A549 (cell line): Measurements from ENCODE around the gene CHD9. TPM values are rescaled to one million over a fixed set of nuclear protein-coding genes. Genes with fewer than 3 reads are reported as not detected.

Experiments used
- ATAC-seq, 2 experiments: fragments of 200-7000 bp in 1 of 2; fragments of >200 bp in 1 of 2; cut with Nextera tagmentation in 1 of 2; cut with Tn5 transposase in 1 of 2; 3 replicates each; pipeline versions ENCODE4 v1.8.0 to v1.9.1; 2018 to 2020; ENCODE audit warnings: mild to moderate bottlenecking in 1 of 2, moderate library complexity in 1 of 2
- CTCF ChIA-PET: fragments of 300-600 bp; sonication (Branson Sonifier 250); formaldehyde crosslinking; extraction: SDS; loops from one replicate; lab custom pipeline; 2021; ENCODE audit warnings: antibody characterized with exemption, inconsistent platforms; lab: Yijun Ruan, JAX
- POLR2A ChIA-PET: fragments of 350-600 bp; formaldehyde crosslinking; extraction: SDS; loops from one replicate; lab custom pipeline; 2021; ENCODE audit warnings: antibody characterized with exemption, inconsistent platforms; lab: Yijun Ruan, JAX
- DNase-seq, 2 experiments: peaks; one replicate each; pipeline versions ENCODE4 v3.0.0 to v3.0.0-alpha.2; 2011 to 2016; ENCODE audit warnings: low read depth in 1 of 2, low spot score in 1 of 2
- FAIRE-seq: peaks from 2 replicates; lab custom pipeline; 2011; peaks lifted over from hg19 to GRCh38; lab: Jason Lieb, UNC
- H3K27ac ChIP-seq, 2 experiments: fragments of >200 bp; sonication (Bioruptor Twin); formaldehyde crosslinking; 3 replicates each; pipeline ENCODE4 v1.5.1; 2016 to 2017
- H3K4me1 ChIP-seq: fragments of >200 bp; sonication (Bioruptor Twin); formaldehyde crosslinking; 3 replicates; pipeline ENCODE4 v1.6.1; 2016
- H3K4me2 ChIP-seq: fragments of >200 bp; sonication (Bioruptor Twin); formaldehyde crosslinking; 3 replicates; pipeline ENCODE4 v1.6.1; 2016
- H3K4me3 ChIP-seq: fragments of >200 bp; sonication (Bioruptor Twin); formaldehyde crosslinking; 3 replicates; pipeline ENCODE4 v1.5.1; 2016
- H3K9me3 ChIP-seq: fragments of >200 bp; sonication (Bioruptor Twin); formaldehyde crosslinking; 3 replicates; pipeline ENCODE4 v1.6.1; 2016
- CBX2 ChIP-seq: fragments of 200-600 bp; sonication (generic); IDR thresholded peaks from 2 replicates; pipeline ENCODE4 v1.6.1; 2016; ENCODE audit warnings: low read depth, mild to moderate bottlenecking, borderline replicate concordance
- CEBPB ChIP-seq, 2 experiments: fragments of >200 bp in 1 of 2; sonication (Bioruptor Twin) in 1 of 2; formaldehyde crosslinking in 1 of 2; IDR thresholded peaks; 2 replicates each; pipeline ENCODE4 v1.6.1; 2012 to 2016
- CHD4 ChIP-seq: fragments of 200-600 bp; sonication (generic); IDR thresholded peaks from 2 replicates; pipeline ENCODE4 v1.6.1; 2016; ENCODE audit warnings: antibody characterized with exemption, mild to moderate bottlenecking, borderline replicate concordance
- EP300 ChIP-seq, 2 experiments: fragments of >200 bp; sonication (Bioruptor Twin); formaldehyde crosslinking; IDR thresholded peaks; 2 replicates in 1 of 2; 3 replicates in 1 of 2; pipeline ENCODE4 v1.6.1; 2016 to 2017
- ESRRA ChIP-seq: fragments of 150-350 bp; IDR thresholded peaks from 2 replicates; pipeline ENCODE4 v1.6.1; 2014; ENCODE audit warnings: mild to moderate bottlenecking, low read length, borderline replicate concordance
- GATA3 ChIP-seq: IDR thresholded peaks from 2 replicates; pipeline ENCODE4 v1.6.1; 2012; ENCODE audit warnings: borderline replicate concordance
- HDAC2 ChIP-seq: fragments of 200-600 bp; sonication (generic); IDR thresholded peaks from 2 replicates; pipeline ENCODE4 v1.6.1; 2016
- HOXB5 ChIP-seq: fragments of 250-450 bp; sonication (Bioruptor Pico); IDR thresholded peaks from 2 replicates; pipeline ENCODE4 v1.5.0; 2020; ENCODE audit warnings: mild to moderate bottlenecking, moderate library complexity
- JUN ChIP-seq, 2 experiments: fragments of >200 bp; sonication (Bioruptor Twin); formaldehyde crosslinking; IDR thresholded peaks; 2 replicates in 1 of 2; 3 replicates in 1 of 2; pipeline ENCODE4 v1.6.1; 2016 to 2017
- KDM1A ChIP-seq: fragments of 200-600 bp; sonication (generic); IDR thresholded peaks from 2 replicates; pipeline ENCODE4 v1.6.1; 2016; ENCODE audit warnings: low read depth, mild to moderate bottlenecking
- MAZ ChIP-seq: fragments of 150-350 bp; IDR thresholded peaks from 2 replicates; pipeline ENCODE4 v1.6.1; 2014; ENCODE audit warnings: antibody characterized with exemption, low read depth, low read length, borderline replicate concordance
- NFE2L2 ChIP-seq: fragments of 150-350 bp; conservative IDR thresholded peaks from 2 replicates; pipeline ENCODE4 v1.6.1; 2014; ENCODE audit warnings: low read length
- NR3C1 ChIP-seq: fragments of >200 bp; sonication (Bioruptor Twin); formaldehyde crosslinking; IDR thresholded peaks from 3 replicates; pipeline ENCODE4 v1.6.1; 2017
- POLR2A ChIP-seq: IDR thresholded peaks from 2 replicates; pipeline ENCODE4 v1.6.1; 2012; ENCODE audit warnings: mild to moderate bottlenecking, low read length
- RAD21 ChIP-seq, 2 experiments: fragments of >200 bp in 1 of 2; sonication (Bioruptor Twin) in 1 of 2; formaldehyde crosslinking in 1 of 2; IDR thresholded peaks in 1 of 2; conservative IDR thresholded peaks in 1 of 2; 2 replicates in 1 of 2; 3 replicates in 1 of 2; pipeline ENCODE4 v1.6.1; 2012 to 2018; ENCODE audit warnings: inconsistent platforms in 1 of 2
- RARB ChIP-seq: fragments of 250-450 bp; sonication (Bioruptor Pico); IDR thresholded peaks from 2 replicates; pipeline ENCODE4 v1.8.0; 2021; ENCODE audit warnings: mild to moderate bottlenecking, moderate library complexity
- RFX5 ChIP-seq: fragments of 450-650 bp; IDR thresholded peaks from 2 replicates; pipeline ENCODE4 v1.7.1; 2014; ENCODE audit warnings: antibody characterized with exemption, mild to moderate bottlenecking, moderate library complexity
- SMC3 ChIP-seq: fragments of >200 bp; sonication (Bioruptor Twin); formaldehyde crosslinking; IDR thresholded peaks from 3 replicates; pipeline ENCODE4 v1.6.1; 2018; ENCODE audit warnings: inconsistent platforms
- SREBF2 ChIP-seq: fragments of 450-650 bp; IDR thresholded peaks from 2 replicates; pipeline ENCODE4 v1.6.1; 2014; ENCODE audit warnings: mild to moderate bottlenecking, moderate library complexity
- WGBS: methylation state at CpG from one replicate; pipeline ENCODE4 v1.1.6; 2017; ENCODE audit errors: missing lambda C conversion rate; 5-methylcytosine and 5-hydroxymethylcytosine counted together
- polyA plus RNA-seq, 4 experiments: library from polyadenylated mRNA; depleted of rRNA in 3 of 4; stranded (reverse); fragments of >200 nt; fragmentation: RNase III in 1 of 4; extraction: RNeasy Plus Mini Kit Qiagen cat#74134 plus additional on column Dnase treatment in 1 of 4; gene quantifications; 2 replicates in 3 of 4; 3 replicates in 1 of 4; pipeline ENCODE4 v1.2.3, GENCODE V29; 2011 to 2017
- TF ChIP-seq, protein P1 (sequence below): fragments of 250-450 bp; sonication (Bioruptor Pico); IDR thresholded peaks from 2 replicates; pipeline ENCODE4 v1.5.0; 2020; ENCODE audit warnings: low read depth, mild to moderate bottlenecking, moderate library complexity
- TF ChIP-seq, protein P2 (sequence below): fragments of 200-600 bp; sonication (generic); IDR thresholded peaks from 2 replicates; pipeline ENCODE4 v1.6.1; 2016; ENCODE audit warnings: antibody characterized with exemption, mild to moderate bottlenecking, moderate library complexity
- TF ChIP-seq, protein P3 (sequence below): IDR thresholded peaks from 2 replicates; pipeline ENCODE4 v1.6.1; 2012; ENCODE audit warnings: low read depth, borderline replicate concordance
- TF ChIP-seq, protein P4 (sequence below): fragments of >200 bp; sonication (Bioruptor Twin); formaldehyde crosslinking; IDR thresholded peaks from 3 replicates; pipeline ENCODE4 v1.5.1; 2016
- TF ChIP-seq, protein P5 (sequence below): fragments of >200 bp; sonication (Bioruptor Twin); formaldehyde crosslinking; IDR thresholded peaks from 2 replicates; pipeline ENCODE4 v1.6.1; 2016

Gene CHD9
- polyA plus RNA-seq, 2 of the 4 experiments (the other 2 are of a cell fraction), result 17.8 to 51.6 TPM

DNA sequence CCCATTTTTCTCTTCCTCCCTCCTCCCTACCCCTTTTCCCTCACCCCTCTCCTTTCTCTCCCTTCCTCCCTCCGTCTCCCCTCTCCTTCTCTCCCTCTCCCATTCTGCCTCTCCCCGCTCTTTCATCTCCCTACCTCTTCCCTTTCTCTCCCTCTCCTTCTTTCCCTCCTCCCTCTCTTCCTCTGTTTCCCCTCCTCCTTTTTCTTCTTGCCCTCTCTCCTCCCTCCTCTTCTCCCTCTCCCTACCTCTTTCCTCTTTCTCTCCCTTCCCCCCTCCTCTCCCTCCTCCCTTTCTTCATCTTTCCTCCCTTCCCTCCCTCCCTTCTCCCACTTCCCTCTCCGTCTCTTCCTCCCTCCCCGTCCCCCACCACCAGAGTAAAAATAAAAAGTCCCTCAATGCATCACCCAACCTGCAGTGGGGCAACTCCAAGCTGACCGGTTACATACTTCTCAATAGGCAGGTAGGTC, 12.5 kb upstream of the CHD9 start:
- DNase-seq, result no peak
- ATAC-seq, result no peak
- no peak overlapping the region for H3K4me2 ChIP-seq
- ChIA-PET CTCF (interaction anchor here (1.0 kb wide), 1 partner anchor 20 kb away, joined by 3 read pairs; no protein-coding TSS in a partner anchor), POLR2A (interaction anchor here (0.7 kb wide), 1 partner anchor 10 kb away, joined by 3 read pairs; the partner anchor contains the start of gene CHD9NB)
- TF ChIP-seq RARB, result no peak
- no peak for TF ChIP-seq CBX2
- TF ChIP-seq EP300 (IDR thresholded peaks at IDR 0.05), result no peak
- no peak for TF ChIP-seq SREBF2
- TF ChIP-seq, protein P1, sequence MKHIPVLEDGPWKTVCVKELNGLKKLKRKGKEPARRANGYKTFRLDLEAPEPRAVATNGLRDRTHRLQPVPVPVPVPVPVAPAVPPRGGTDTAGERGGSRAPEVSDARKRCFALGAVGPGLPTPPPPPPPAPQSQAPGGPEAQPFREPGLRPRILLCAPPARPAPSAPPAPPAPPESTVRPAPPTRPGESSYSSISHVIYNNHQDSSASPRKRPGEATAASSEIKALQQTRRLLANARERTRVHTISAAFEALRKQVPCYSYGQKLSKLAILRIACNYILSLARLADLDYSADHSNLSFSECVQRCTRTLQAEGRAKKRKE (CRISPR knock-in tag), result no peak
- TF ChIP-seq GATA3, result no peak
- no peak for TF ChIP-seq CHD4
- TF ChIP-seq, protein P2, sequence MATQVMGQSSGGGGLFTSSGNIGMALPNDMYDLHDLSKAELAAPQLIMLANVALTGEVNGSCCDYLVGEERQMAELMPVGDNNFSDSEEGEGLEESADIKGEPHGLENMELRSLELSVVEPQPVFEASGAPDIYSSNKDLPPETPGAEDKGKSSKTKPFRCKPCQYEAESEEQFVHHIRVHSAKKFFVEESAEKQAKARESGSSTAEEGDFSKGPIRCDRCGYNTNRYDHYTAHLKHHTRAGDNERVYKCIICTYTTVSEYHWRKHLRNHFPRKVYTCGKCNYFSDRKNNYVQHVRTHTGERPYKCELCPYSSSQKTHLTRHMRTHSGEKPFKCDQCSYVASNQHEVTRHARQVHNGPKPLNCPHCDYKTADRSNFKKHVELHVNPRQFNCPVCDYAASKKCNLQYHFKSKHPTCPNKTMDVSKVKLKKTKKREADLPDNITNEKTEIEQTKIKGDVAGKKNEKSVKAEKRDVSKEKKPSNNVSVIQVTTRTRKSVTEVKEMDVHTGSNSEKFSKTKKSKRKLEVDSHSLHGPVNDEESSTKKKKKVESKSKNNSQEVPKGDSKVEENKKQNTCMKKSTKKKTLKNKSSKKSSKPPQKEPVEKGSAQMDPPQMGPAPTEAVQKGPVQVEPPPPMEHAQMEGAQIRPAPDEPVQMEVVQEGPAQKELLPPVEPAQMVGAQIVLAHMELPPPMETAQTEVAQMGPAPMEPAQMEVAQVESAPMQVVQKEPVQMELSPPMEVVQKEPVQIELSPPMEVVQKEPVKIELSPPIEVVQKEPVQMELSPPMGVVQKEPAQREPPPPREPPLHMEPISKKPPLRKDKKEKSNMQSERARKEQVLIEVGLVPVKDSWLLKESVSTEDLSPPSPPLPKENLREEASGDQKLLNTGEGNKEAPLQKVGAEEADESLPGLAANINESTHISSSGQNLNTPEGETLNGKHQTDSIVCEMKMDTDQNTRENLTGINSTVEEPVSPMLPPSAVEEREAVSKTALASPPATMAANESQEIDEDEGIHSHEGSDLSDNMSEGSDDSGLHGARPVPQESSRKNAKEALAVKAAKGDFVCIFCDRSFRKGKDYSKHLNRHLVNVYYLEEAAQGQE, result no peak
- TF ChIP-seq RAD21 (conservative IDR thresholded peaks at IDR 0.05 in 1 of 2, IDR thresholded peaks at IDR 0.05 in 1 of 2), result no peak
- no peak for TF ChIP-seq JUN (IDR thresholded peaks at IDR 0.05)
- TF ChIP-seq NR3C1, result no peak
- TF ChIP-seq HDAC2, result no peak
- no peak for TF ChIP-seq POLR2A
- TF ChIP-seq, protein P3, sequence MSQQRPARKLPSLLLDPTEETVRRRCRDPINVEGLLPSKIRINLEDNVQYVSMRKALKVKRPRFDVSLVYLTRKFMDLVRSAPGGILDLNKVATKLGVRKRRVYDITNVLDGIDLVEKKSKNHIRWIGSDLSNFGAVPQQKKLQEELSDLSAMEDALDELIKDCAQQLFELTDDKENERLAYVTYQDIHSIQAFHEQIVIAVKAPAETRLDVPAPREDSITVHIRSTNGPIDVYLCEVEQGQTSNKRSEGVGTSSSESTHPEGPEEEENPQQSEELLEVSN, result no peak
- TF ChIP-seq, protein P4, sequence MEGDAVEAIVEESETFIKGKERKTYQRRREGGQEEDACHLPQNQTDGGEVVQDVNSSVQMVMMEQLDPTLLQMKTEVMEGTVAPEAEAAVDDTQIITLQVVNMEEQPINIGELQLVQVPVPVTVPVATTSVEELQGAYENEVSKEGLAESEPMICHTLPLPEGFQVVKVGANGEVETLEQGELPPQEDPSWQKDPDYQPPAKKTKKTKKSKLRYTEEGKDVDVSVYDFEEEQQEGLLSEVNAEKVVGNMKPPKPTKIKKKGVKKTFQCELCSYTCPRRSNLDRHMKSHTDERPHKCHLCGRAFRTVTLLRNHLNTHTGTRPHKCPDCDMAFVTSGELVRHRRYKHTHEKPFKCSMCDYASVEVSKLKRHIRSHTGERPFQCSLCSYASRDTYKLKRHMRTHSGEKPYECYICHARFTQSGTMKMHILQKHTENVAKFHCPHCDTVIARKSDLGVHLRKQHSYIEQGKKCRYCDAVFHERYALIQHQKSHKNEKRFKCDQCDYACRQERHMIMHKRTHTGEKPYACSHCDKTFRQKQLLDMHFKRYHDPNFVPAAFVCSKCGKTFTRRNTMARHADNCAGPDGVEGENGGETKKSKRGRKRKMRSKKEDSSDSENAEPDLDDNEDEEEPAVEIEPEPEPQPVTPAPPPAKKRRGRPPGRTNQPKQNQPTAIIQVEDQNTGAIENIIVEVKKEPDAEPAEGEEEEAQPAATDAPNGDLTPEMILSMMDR, result no peak
- peaks cover 24% of the 10 kb centered on the region for H3K4me1 ChIP-seq
- H3K27ac ChIP-seq, result peak overlapping the region in 1 of 2 experiments; percentile 54; a peak in 3 of 6 replicates
- no peak overlapping the region for H3K4me3 ChIP-seq
- FAIRE-seq, result no peak
- WGBS, result 86% methylated on average over 5 of the region's 5 CpGs
- no peaks in the 10 kb centered on the region; the same call in 2 of the 3 replicates for H3K9me3 ChIP-seq

DNA sequence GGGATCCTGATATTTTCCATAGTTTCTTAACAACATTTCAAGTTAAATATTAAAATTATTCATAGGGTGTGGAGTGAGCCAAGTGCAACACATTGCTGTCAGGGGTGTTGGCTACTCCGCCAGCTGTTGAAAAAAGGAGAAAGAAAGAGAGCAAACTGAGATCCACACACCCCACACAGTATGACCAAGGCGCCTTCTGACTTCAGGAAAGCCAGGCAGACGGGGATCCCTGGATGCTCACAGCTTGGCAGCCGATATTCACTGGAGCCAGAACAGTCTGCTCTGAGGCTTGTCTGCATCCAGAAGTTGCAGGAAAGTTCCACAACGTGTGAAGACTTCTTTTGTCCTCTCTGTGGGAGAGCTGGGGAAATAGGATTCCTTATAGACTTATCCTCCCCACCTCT, 11.4 kb upstream of the CHD9 start:
- FAIRE-seq, result no peak
- no peak for DNase-seq
- ChIA-PET CTCF (interaction anchor here (1.3 to 2.2 kb wide), 2 partner anchors 21 to 115 kb away, joined by 3 to 6 read pairs; no protein-coding TSS in a partner anchor), POLR2A (no interaction called here)
- no peak; a peak in 1 of 6 replicates for ATAC-seq
- 63% methylated on average over 5 of the region's 5 CpGs for whole genome bisulfite sequencing
- Histone ChIP-seq H3K4me1 (peaks cover 24% of the 10 kb centered on the region), H3K4me2 (peak overlapping the region; percentile 16; the same call in 1 of the 3 replicates), H3K9me3 (no peaks in the 10 kb centered on the region; the same call in 2 of the 3 replicates), H3K27ac (0 out of 6 replicates have a peak overlapping the region, but pooled peaks of 1 of the 2 experiments have one; percentile 29), H3K4me3 (no peak overlapping the region)
- TF ChIP-seq MAZ, result no peak
- no peak for TF ChIP-seq CEBPB (IDR thresholded peaks at IDR 0.05)
- TF ChIP-seq NFE2L2, result no peak
- no peak for TF ChIP-seq ESRRA
- TF ChIP-seq SMC3, result no peak
- no peak for TF ChIP-seq HOXB5 (CRISPR knock-in tag)
- no peak for TF ChIP-seq CHD4
- TF ChIP-seq KDM1A, result no peak
- no peak for TF ChIP-seq HDAC2
- TF ChIP-seq, protein P1 (CRISPR knock-in tag), result no peak
- TF ChIP-seq RFX5, result no peak
- TF ChIP-seq, protein P5, sequence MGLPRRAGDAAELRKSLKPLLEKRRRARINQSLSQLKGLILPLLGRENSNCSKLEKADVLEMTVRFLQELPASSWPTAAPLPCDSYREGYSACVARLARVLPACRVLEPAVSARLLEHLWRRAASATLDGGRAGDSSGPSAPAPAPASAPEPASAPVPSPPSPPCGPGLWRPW, result no peak
